CD14-positive monocyte (primary cell): ENCODE measurements around the gene ANKRD40CL. TPM values are rescaled to one million over a fixed set of nuclear protein-coding genes. Genes with fewer than 3 reads are reported as not detected.
A peak's percentile ranks its signal among the peaks of the same experiment; 100 is the strongest.

ENCODE experiments used
- DNase-seq, 3 donors: peaks; one replicate each; pipeline ENCODE4 v3.0.0-alpha.2; 2011 to 2022
- H2AFZ ChIP-seq: 2 replicates; pipeline ENCODE4 v1.6.0; 2012; ENCODE audit warnings: mild to moderate bottlenecking, low read depth, low read length, inconsistent platforms; ENCODE audit not compliant: insufficient read depth, poor library complexity, severe bottlenecking
- H3K27ac ChIP-seq, 2 donors: 1 replicate in 1 of 2; 2 replicates in 1 of 2; pipeline ENCODE4 v1.5.1; 2012 to 2013; ENCODE audit warnings: low read length in 2 of 2, control low read depth in 1 of 2, inconsistent platforms in 1 of 2, low read depth in 1 of 2, mild to moderate bottlenecking in 1 of 2
- H3K27me3 ChIP-seq, 2 donors: one replicate each; pipeline versions ENCODE4 v1.6.0 to v1.6.1; 2011 to 2013; ENCODE audit warnings: low read length in 2 of 2; ENCODE audit not compliant: control insufficient read depth in 2 of 2, insufficient read depth in 2 of 2
- H3K36me3 ChIP-seq, 2 donors: replicated peaks in 1 of 2; 1 replicate in 1 of 2; 2 replicates in 1 of 2; pipeline versions ENCODE4 v1.5.1 to v1.6.1; 2012 to 2013; ENCODE audit warnings: low read length in 2 of 2, control low read depth in 1 of 2, inconsistent platforms in 1 of 2, mild to moderate bottlenecking in 1 of 2; ENCODE audit not compliant: insufficient read depth in 2 of 2, control insufficient read depth in 1 of 2
- H3K4me1 ChIP-seq, 2 donors: 1 replicate in 1 of 2; 2 replicates in 1 of 2; pipeline versions ENCODE4 v1.5.1 to v1.6.1; 2012 to 2013; ENCODE audit warnings: low read length in 2 of 2, control low read depth in 1 of 2, inconsistent platforms in 1 of 2, mild to moderate bottlenecking in 1 of 2, moderate library complexity in 1 of 2; ENCODE audit not compliant: insufficient read depth in 2 of 2, control insufficient read depth in 1 of 2
- H3K4me2 ChIP-seq: replicated peaks from 2 replicates; pipeline ENCODE3; 2012; ENCODE audit warnings: low read length, moderate library complexity, mild to moderate bottlenecking; ENCODE audit not compliant: poor library complexity, severe bottlenecking; ENCODE audit errors: extremely low read depth
- H3K4me3 ChIP-seq, 3 experiments: fragments of 200-600 bp in 1 of 3; sonication (generic) in 1 of 3; replicated peaks in 1 of 3; 1 replicate in 2 of 3; 2 replicates in 1 of 3; pipeline ENCODE4 v1.5.1; 2011 to 2013; ENCODE audit warnings: low read length in 3 of 3, mild to moderate bottlenecking in 3 of 3, control low read depth in 2 of 3, low read depth in 2 of 3, inconsistent platforms in 1 of 3, moderate library complexity in 1 of 3
- H3K79me2 ChIP-seq: 2 replicates; pipeline ENCODE4 v1.6.0; 2012; ENCODE audit warnings: mild to moderate bottlenecking, control low read depth, inconsistent platforms, low read length, moderate library complexity; ENCODE audit not compliant: insufficient read depth
- H3K9ac ChIP-seq: 2 replicates; pipeline ENCODE4 v1.6.0; 2017; ENCODE audit warnings: low read length, mild to moderate bottlenecking; ENCODE audit not compliant: insufficient read depth, poor library complexity, severe bottlenecking
- H3K9me3 ChIP-seq, 2 donors: replicated peaks in 1 of 2; 1 replicate in 1 of 2; 2 replicates in 1 of 2; pipeline versions ENCODE4 v1.5.1 to v1.6.1; 2012 to 2013; ENCODE audit warnings: low read length in 2 of 2, control low read depth in 1 of 2; ENCODE audit not compliant: control insufficient read depth in 1 of 2, insufficient read depth in 1 of 2
- H4K20me1 ChIP-seq: 2 replicates; pipeline ENCODE4 v1.6.0; 2012; ENCODE audit warnings: mild to moderate bottlenecking, low read length, control low read depth, moderate library complexity; ENCODE audit not compliant: insufficient read depth
- H3K27ac Mint-ChIP-seq, 7 donors: one replicate each; pipeline ENCODE4 v1.8.0; 2020; ENCODE audit warnings: mild to moderate bottlenecking in 7 of 7, mixed read lengths in 7 of 7, moderate library complexity in 6 of 7, inconsistent platforms in 2 of 7
- H3K27me3 Mint-ChIP-seq, 3 donors: one replicate each; pipeline ENCODE4 v1.8.0; 2021 to 2022; ENCODE audit warnings: low read depth in 3 of 3, mild to moderate bottlenecking in 3 of 3, mixed read lengths in 3 of 3, moderate library complexity in 3 of 3, inconsistent platforms in 1 of 3
- H3K36me3 Mint-ChIP-seq, 2 donors: one replicate each; pipeline ENCODE4 v1.8.0; 2020; ENCODE audit warnings: mixed read lengths in 2 of 2, inconsistent platforms in 1 of 2, mild to moderate bottlenecking in 1 of 2
- H3K4me1 Mint-ChIP-seq: one replicate; pipeline ENCODE4 v1.8.0; 2020; ENCODE audit warnings: mild to moderate bottlenecking, mixed read lengths
- H3K4me3 Mint-ChIP-seq, 2 donors: one replicate each; pipeline ENCODE4 v1.8.0; 2020; ENCODE audit warnings: mild to moderate bottlenecking in 2 of 2, mixed read lengths in 2 of 2, moderate library complexity in 1 of 2
- H3K9me3 Mint-ChIP-seq, 7 donors: one replicate each; pipeline ENCODE4 v1.8.0; 2020 to 2022; ENCODE audit warnings: mixed read lengths in 7 of 7, mild to moderate bottlenecking in 6 of 7, moderate library complexity in 6 of 7, inconsistent platforms in 2 of 7
- WGBS: methylation state at CpG from one replicate; pipeline ENCODE4 v1.1.5; 2013; ENCODE audit warnings: missing lambda C conversion rate; ENCODE audit not compliant: insufficient coverage; 5-methylcytosine and 5-hydroxymethylcytosine counted together
- intact Hi-C, 2 donors: fragments of 100-400 bp; cut with micrococcal nuclease; formaldehyde crosslinking; loops; one replicate each; pipeline versions ENCODE4 v1.15.0 to v1.15.1; 2023
- polyA plus RNA-seq, 3 donors: library from polyadenylated mRNA; depleted of rRNA in 1 of 3; unstranded in 2 of 3; stranded (reverse) in 1 of 3; fragments of 300-500 nt in 2 of 3; fragments of >200 nt in 1 of 3; fragmentation: Illumina TruSeq in 2 of 3; gene quantifications; 1 replicate in 2 of 3; 2 replicates in 1 of 3; pipeline ENCODE4 v1.2.3, GENCODE V29; 2012 to 2021
- TF ChIP-seq, protein P1 (sequence below): fragments of 200-600 bp; IDR thresholded peaks from one replicate; pipeline ENCODE4 v1.8.0; 2022; ENCODE audit warnings: antibody characterized with exemption, mild to moderate bottlenecking

ANKRD40CL gene
- polyA plus RNA-seq, 3 donors: not detected

DNA sequence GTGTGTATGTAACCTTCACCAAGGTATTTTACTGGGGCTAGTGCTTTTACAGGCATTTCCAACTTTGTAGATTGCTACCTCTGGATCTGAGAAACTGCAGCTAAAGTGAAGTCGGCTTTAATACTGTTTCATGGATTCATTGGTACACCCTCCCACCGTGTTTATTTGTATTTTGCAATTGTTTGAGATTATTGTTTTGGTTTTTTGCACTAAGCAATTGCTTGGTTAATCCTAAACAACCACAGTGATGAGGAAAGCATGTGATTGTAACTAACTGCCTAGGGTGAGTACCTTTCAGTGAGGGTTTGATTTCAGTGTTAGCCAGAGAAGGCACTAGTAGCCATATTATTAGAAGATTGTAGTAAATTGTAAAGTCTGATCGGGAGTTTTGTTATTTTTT, 44.6 kb downstream of the ANKRD40CL start:
- Histone ChIP-seq H3K4me3 (no peak overlapping the region), H3K9ac (no peak overlapping the region)
- H3K27me3 Mint-ChIP-seq: no peaks in the 10 kb centered on the region

DNA sequence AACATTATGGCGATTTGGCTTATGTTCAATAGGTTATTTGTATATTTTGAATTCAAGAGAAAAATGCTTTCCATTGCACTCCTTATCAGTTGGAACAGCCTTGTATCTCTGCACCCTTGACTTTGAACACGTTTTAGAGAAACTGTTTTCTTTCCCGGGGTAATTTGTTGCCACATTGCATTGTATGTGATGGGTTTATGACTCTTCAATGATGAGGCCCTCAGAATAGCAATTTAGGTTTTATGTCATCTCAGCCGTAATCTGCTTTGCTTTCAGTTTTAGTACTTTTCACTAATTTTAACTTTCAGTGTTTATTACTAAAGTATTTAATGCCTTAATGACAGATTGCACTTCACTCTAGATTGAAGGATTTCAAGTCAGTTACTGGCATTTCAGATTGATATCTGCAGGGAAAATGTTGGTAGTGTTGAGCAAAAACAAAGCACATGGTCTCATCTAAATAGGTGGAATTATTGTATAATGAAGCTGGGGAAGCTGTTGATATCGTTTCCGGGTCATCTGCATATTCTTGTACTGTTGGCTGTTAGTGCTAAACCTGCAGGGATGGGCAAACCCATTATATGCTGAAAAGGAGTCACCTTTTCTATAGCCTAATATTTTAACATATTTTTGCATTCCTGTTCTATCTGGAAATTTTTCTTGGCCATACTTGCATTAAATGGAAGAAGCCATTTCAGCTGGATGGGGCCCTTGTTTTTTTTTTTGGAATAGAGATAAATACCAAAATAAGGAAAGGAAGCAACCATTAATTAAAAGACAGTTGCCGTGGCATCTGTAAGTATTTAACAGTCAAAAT, 45.9 kb downstream of the ANKRD40CL start:
- H3K4me2 ChIP-seq: peak overlapping the region; percentile 76
- Mint-ChIP-seq H3K27me3 (no peaks in the 10 kb centered on the region), H3K36me3 (peaks cover 3% of the 10 kb centered on the region in 2 donors), H3K9me3 (no peaks in the 10 kb centered on the region), H3K4me1 (peaks cover 52% of the 10 kb centered on the region), H3K27ac (peak overlapping the region; percentile 69 to 99 (median 83)), H3K4me3 (peak overlapping the region; percentile 96 to 97)
- H3K9ac ChIP-seq: peak overlapping the region; percentile 35
- H3K9me3 ChIP-seq: no peaks in the 10 kb centered on the region
- H3K36me3 ChIP-seq: peaks cover 2 to 10% of the 10 kb centered on the region in 2 donors
- no peaks in the 10 kb centered on the region for H3K27me3 ChIP-seq
- TF ChIP-seq, protein P1, sequence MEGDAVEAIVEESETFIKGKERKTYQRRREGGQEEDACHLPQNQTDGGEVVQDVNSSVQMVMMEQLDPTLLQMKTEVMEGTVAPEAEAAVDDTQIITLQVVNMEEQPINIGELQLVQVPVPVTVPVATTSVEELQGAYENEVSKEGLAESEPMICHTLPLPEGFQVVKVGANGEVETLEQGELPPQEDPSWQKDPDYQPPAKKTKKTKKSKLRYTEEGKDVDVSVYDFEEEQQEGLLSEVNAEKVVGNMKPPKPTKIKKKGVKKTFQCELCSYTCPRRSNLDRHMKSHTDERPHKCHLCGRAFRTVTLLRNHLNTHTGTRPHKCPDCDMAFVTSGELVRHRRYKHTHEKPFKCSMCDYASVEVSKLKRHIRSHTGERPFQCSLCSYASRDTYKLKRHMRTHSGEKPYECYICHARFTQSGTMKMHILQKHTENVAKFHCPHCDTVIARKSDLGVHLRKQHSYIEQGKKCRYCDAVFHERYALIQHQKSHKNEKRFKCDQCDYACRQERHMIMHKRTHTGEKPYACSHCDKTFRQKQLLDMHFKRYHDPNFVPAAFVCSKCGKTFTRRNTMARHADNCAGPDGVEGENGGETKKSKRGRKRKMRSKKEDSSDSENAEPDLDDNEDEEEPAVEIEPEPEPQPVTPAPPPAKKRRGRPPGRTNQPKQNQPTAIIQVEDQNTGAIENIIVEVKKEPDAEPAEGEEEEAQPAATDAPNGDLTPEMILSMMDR: no peak
- no CpG with 5 or more reads among the region's 7 CpGs for WGBS
- peak overlapping the region in 1 of 2 donors; percentile 97 for H3K27ac ChIP-seq
- DNase-seq: peak in 1 of 3 donors; percentile 15
- no peak overlapping the region for H2AFZ ChIP-seq
- H3K4me3 ChIP-seq: peak overlapping the region; percentile 68 to 91 (median 90)
- intact Hi-C loops: loop anchor here in 1 of 2 donors (2.0 kb wide), 1 partner anchor 15 kb away; the partner anchor contains the start of gene ANKRD40
- H3K79me2 ChIP-seq: peaks cover 77% of the 10 kb centered on the region
- H4K20me1 ChIP-seq: peaks cover 64% of the 10 kb centered on the region
- peaks cover 37 to 56% of the 10 kb centered on the region in 2 donors for H3K4me1 ChIP-seq

More for the DNA sequence above, 44.6 kb downstream of the ANKRD40CL start:
- Histone ChIP-seq H4K20me1 (peaks cover 77% of the 10 kb centered on the region), H2AFZ (no peak overlapping the region), H3K36me3 (peaks cover 2 to 10% of the 10 kb centered on the region in 2 donors), H3K9me3 (no peaks in the 10 kb centered on the region), H3K4me2 (no peak overlapping the region), H3K4me1 (peaks cover 28 to 43% of the 10 kb centered on the region in 2 donors), H3K79me2 (peaks cover 90% of the 10 kb centered on the region), H3K27ac (peak overlapping the region in 1 of 2 donors; percentile 44), H3K27me3 (no peaks in the 10 kb centered on the region)
- intact Hi-C loops: no loop called here
- no CpG with 5 or more reads among the region's 3 CpGs for WGBS
- Mint-ChIP-seq H3K36me3 (peaks cover 3 to 8% of the 10 kb centered on the region in 2 donors), H3K27ac (peak overlapping the region in 2 of 7 donors; percentile 9 to 12), H3K9me3 (no peaks in the 10 kb centered on the region), H3K4me1 (peaks cover 47% of the 10 kb centered on the region), H3K4me3 (no peak overlapping the region)
- DNase-seq: no peak
- TF ChIP-seq, protein P1: no peak
